Activated CD4-positive, alpha-beta T cell treated with anti-CD3 and anti-CD28 coated beads, Interleukin-2, amount 50 U/mL, for 4 hours (primary cell): ENCODE results near the gene TSG101.

ENCODE experiments used
- DNase-seq, 2 experiments: peaks; one replicate each; pipeline ENCODE4 v3.0.0-alpha.2; 2020

The TSG101 gene

DNA sequence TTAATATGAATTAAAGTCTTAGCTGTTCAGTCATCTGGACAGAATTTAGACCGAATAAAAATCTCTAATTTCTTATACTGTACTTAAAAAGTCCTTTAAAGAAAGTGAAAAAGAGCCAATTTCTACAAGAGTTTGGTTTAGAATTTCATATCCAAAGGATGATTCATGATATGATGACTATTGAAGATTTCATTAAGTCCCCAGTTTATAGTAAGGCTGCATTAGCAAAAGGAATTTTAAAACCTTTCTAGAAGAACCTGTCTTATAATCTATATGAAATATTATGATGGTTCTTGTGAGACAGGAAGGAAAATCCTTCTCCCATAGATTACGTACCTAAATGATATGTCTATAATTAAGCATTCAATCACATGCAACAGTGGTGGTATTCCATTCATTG is 34.8 kb downstream of the TSG101 start:
- DNase-seq, result no peak

DNA sequence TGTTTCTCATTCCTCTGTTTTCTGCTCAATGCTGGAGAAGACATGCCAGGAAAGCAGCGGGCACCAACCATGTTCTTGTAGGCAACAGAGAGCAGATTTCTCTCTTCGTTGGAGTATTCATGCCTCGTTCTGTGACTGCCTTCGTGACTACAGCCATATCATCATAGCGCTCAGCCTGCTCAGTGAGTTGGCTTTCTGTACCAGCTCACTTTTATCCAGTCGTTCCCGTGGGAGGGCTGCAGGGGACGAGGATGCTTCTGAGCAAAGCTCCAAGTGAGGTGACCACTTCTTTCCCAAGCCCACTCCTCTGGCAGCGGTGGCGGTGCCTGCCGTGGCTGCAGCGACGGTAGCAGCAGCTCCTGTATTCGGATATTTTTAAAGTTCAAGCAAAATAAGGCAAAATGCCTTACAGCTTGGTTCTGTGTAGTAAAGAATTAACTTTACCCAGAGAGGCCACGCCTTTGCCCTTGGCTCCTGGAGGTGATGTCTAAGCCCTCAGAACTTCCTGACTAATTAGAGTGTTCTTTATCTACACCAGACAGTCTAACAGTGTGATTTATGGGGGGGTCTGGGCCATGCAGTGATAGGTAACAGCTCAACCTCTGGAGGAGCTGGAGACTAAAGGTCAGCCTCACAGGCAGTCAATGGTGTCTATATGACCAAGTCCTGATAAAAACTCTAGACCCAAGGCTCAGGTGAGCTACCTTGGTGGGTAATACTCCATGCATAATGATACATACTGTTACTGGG is 35.8 kb downstream of the TSG101 start:
- no peak for DNase-seq

DNA sequence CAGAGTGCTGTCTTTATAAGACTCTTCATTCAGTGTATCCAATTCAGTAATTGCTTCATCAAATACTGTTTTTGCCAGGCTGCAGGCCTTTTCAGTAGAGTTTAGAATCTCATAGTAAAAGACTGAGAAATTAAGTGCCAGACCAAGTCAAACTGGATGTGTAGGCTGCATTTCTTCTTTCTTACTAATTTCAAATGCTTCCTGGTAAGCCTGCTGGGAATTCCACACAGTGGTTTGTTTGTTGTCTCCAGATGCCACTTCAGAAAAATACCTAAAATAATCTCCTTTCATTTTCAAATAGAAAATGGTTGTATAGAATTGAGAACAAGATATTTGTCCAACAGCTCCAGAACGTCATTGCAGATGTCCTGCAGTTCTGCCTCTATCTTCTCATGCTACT is 36.4 kb downstream of the TSG101 start:
- DNase-seq, result no peak

DNA sequence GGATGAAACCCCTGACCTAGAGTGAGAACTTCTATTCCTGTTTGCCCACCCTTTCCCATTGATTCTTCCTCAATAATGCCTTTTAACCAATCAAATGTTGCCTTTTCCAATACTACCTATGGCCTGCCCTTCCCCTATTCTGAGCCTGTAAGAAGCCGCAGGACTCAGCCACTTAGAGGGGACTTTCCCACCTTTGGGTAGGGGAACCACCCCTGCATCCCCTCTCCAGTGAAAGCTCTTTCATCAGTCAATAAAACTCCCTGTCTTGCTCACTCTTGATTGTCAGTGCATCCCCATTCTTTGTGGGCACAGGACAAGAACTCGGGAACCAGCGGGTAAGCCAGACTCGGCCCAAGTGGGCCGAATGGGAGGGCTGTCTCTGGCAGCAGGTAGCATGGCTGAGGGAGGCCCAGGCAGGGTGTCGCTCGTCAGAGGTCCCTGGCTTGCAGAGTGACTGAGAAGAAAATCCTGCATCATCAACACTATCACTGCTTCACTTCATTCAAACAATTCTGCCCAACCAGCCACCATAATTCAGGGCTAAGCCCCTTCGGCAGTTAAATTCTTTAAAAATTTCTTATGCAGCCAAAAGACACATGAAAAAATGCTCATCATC is 40.7 kb downstream of the TSG101 start:
- no peak for DNase-seq

DNA sequence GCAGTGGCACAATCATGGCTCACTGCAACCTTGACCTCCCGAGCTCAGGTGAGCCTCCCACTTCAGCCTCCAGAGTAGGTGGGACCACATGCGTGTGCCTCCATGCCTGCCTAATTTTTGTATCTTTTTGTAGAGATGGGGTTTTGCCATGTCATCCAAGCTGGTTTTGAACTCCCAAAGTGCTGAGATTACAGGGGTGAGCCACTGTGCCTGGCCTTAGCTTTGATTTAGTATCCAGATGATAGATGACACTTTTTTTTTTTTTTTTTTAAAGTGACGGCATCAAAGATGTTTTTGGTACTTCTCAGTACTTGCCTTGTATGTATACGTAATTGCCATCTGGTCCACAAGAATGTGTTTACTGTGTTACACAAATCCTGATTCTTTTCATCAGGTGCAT is 47.7 kb downstream of the TSG101 start:
- no peak for DNase-seq

DNA sequence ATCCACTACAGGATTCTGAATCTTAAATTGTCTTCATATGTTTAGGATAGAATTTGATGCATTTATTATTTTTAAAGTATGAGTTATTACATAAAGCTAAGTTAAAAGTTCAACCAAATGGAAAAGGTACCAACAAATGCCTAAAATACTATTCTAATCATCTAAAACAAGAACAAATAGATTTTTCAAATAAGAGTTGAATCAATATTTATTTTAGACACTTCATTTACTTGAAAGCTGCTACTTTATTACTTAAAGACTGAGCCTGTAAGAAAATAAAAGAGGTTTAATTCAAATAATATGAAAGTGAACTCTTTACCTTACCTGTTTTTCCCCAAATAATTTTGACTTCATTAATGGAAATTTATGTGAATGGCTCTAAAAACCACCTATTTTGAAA is 54.2 kb downstream of the TSG101 start:
- DNase-seq, result no peak

DNA sequence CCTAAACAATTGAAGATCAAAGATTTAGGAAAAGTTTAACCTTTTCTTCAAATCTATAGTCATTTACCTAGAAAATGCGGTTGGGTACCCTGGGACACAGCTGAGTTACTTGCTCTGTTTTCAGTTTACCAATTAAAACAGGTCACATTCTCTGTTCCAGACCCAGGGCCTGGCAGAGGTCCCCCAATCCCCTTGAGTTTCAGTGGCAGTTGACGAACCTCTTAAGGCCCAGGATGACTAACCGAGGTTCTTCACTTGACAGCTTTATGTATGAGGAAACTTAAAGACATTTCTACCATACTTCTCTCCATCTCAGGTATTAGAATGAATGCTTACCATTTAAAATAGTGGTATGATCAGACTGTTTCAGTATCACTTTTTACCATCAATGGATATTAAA is 54.7 kb downstream of the TSG101 start:
- no peak for DNase-seq

DNA sequence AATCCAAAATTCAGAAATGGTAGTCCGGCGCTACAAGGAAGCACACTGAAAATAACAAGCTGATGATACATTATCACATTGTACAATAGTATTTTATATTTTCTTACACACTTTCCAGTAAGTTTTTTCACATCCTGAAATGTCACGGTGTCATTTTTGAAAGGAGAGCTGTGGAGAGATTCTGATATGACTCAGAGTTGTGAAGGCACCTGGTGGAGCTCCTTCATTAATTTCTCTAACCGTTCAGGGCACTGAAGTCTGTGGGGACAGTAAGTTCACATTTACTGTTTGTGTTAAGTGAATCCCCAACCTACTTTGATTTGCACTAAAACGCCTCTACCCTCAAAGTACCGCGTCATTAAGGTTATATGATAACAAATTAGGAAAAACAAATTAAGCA is 57.8 kb downstream of the TSG101 start:
- no peak for DNase-seq

DNA sequence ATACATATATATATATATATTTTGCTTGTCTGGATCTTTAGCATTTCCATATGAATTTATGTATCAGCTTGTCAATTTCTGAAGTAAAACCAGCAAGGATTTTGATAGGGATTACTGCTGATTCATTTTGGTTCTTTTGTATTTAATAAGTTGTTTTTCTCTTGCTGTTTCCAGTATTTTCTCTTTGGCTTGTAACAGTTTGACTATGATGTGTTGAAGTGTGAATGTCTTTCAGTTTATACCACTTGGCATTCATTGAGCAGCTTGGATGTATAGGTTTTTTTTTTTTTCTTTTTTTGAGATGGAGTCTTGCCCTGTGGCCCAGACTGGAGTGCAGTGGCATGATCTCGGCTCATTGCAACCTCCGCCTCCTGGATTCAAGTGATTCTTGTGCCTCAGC is 58.7 kb downstream of the TSG101 start:
- DNase-seq, result no peak

DNA sequence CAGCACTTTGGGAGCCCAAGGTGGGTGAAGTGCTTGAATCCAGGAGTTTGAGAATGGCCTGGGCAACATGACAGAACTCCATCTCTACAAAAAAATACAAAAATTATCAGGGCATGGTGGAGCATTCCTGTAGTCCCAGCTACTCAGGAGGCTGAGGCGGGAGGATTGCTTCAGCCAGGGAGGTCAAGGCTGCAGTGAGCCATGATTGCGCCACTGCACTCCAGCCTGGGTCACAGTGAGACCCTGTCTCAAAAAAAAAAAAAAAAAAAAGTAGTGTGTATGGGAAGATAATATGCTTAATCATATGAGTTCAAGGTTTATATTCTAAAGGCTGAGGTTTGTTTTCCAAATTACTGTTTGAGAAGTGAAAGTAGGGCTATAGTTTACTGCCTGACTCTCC is 60.3 kb downstream of the TSG101 start:
- no peak for DNase-seq

DNA sequence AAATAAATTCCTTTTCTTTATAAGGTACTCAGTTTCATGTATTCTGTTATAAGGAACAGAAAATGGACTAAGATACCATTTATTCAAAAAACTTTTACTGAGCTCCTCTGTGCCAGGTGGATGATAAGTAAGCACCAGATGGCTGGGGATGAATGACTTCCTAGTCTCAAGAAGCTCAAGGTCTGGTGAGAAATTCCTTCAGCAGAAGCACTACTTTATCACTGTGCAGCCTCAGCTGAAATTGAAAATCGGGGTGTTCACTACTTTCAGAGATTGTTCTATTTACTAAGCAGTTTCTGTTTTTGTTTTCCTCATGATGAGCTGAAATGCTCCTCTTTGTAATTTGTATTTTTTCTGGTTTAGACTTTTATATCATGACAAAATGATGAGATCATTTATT is 63.3 kb downstream of the TSG101 start:
- no peak for DNase-seq

DNA sequence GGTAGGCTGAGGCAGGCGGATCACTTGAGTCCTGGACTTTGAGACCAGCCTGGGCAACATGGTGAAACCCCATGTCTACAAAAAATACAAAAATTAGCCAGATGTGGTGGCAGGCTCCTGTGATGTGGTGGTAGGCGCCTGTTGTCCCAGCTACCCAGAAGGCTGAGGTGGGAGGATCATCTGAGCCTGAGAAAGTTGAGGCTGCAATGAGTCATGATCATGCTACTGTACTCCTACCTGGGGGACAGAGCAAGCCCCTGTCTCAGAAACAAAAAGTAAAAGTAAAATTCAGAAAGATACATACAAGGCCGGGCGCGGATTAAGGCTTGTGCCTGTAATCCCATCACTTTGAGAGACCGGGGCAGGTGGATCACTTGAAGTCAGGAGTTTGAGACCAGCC is 64.8 kb downstream of the TSG101 start:
- no peak for DNase-seq

DNA sequence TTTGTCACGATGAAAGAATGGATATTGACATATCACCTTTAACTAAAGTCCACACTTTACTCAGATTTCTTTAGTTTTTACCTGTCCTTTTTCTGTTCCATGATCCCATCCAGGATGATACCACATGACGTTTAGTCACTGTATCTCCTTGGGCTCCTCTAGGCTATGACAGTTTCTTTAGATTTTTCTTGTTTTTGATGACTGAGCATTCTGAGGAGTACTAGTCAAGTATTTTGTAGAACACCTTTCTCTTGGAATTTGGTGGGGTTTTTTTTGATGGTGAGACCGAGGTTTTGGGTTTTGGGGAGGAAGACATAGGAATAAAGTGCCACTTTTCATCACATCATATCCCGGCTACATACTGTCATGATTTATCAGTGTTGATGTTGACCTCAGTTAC is 67.1 kb downstream of the TSG101 start:
- DNase-seq, result no peak

DNA sequence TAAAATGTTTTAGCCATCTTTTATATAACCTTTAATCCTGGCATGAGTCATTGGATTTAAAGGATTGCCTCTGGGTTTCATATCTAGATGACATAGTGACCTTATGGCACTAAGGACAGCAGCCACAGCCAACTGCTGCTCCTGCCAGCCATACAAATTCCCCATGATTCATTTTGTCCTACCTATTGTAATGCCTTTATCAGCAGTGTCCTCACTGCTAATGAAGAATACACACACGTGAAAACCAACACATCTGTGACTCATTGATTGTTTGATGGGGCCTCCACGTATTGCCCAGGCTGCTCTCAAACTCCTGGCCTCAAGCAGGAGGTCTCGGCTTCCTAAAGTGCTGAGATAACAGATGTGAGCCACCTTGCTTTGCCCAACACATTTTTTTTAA is 69.3 kb downstream of the TSG101 start:
- no peak for DNase-seq

DNA sequence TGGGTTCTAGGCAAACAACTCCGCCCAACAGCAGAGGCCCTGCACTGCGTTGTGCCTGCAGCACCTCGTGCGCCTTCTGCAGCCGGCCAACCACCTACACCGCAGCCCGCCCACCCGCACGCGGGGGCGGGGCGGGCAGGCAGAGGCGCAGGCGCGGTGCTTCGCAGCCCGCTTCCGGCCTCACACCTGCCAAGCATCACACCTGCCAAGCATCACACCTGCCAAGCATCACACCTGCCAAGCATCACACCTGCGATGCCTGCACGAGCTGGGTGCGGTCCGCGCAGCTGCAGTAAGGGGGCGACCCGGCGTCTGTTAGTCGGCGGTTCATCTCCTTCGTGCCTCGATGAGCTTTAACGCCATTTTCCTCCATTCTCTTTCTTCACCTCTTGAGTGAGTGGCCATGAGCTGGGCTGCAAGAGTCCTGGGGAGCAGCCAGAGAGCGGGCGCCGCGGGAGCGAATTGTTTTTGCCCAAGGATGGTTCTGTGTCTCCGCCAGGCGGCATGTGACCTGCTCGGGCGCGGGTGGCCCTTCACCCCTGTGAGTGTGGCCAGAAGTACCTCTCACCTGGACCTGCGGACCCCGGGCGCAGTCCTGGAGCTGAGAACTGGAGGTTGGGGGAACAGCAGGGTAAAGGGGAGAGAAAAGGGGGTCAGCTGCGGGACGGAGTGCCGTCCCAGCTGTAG is 70.9 kb downstream of the TSG101 start, which contains the start of gene LDHAL6A:
LDHAL6A (plus strand) TSS at position 171 of the 687 bp plus-strand sequence. CDS start 825 bp downstream, outside the sequence.
- DNase-seq, result no peak

DNA sequence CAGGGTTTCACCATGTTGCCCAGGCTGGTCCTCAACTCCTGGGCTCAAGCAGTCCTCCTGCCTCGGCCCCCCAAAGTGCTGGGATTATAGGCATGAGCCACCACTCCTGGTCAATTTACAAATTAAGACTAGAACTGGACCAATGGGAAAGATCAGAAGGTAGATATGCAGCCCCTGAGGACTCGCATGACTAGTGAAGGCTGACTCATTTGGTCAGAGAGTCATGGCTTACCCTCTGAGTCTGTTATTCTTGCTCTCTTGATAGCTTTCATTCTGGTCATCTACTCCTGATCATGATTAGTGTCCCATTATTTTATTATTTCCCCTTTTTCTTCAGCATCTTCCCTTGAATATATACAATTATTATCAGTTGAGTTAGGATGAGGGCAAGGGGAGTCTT is 73.8 kb downstream of the TSG101 start:
- DNase-seq, result no peak

DNA sequence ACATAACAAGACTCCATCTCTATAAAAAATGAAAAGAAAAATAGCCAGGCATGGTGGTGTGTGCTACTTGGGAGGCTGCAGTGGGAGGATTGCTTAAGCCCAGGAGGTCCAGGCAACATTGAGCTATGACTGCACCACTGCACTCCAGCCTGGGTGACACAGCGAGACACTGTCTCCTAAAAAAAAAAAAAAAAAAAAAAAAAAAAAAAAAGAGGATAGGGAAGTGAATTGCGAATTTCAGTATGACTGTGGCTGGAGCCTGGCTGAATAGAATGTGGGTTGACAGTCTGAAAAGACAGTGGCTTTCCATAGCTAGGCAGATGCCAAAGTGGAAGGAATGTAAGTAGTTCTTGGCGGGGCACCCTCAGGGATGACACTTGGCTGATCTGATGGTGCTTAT is 77.5 kb downstream of the TSG101 start:
- DNase-seq, result no peak

DNA sequence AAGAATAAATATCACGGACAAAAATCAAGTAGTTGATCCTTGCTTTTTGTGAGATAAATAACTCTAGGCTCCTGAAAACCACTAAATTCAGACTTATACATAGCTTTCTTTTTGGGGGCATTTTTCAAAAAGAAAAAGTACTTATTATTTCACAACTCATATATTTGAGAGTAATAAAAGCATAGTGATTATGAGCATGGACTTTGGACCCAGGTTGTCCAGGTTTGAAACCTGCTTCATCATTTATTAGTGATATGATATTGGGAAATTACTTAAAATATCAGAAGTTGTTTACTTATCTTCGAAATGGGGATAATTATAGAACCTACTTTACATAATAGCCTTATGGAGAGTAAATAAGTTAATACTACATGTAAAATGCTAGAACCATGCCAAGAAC is 88.1 kb downstream of the TSG101 start:
- no peak for DNase-seq
